ENCODE data around the gene KHK. TPM values are rescaled to one million over a fixed set of nuclear protein-coding genes. Genes with fewer than 3 reads are reported as not detected.

The KHK gene
- total and polyA plus RNA-seq, 9 of the 15 experiments (the other 6 are each of a cell fraction or from before 2014, with no cell fraction given), result 1.5 to 10.7 (median 5.2) TPM

DNA sequence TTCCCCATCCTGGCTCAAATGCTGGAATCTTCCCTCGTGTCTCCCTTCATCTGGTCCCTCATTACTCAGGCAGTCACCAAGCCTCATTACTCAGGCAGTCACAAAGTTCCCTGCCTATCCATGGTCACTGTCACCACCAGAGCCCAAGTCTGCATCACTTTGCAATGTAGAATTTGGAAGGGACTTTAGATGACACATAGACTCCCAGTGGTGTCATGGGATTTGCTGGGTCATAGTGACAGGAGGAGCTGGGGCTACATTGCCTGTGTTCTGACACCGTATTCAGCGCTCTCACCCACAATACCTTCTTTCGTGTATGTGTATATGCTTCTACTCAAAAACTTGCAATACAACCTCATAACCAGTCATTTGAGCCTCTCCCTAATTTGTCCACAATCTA, 10.2 kb upstream of the KHK start (continued):
- TF ChIP-seq, protein P1, sequence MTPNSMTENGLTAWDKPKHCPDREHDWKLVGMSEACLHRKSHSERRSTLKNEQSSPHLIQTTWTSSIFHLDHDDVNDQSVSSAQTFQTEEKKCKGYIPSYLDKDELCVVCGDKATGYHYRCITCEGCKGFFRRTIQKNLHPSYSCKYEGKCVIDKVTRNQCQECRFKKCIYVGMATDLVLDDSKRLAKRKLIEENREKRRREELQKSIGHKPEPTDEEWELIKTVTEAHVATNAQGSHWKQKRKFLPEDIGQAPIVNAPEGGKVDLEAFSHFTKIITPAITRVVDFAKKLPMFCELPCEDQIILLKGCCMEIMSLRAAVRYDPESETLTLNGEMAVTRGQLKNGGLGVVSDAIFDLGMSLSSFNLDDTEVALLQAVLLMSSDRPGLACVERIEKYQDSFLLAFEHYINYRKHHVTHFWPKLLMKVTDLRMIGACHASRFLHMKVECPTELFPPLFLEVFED (CRISPR knock-in tag; conservative IDR thresholded peaks at IDR 0.05), result no peak
- TF ChIP-seq PBX2 (CRISPR knock-in tag; IDR thresholded peaks at IDR 0.05; ENCODE audit: low read depth), result no peak
- 0 out of 2 replicates have a peak, but pooled peaks have one; percentile 41 for TF ChIP-seq PBX2 (tag; conservative IDR thresholded peaks at IDR 0.05; ENCODE audit: low read depth)
- no peak for TF ChIP-seq BMI1 (IDR thresholded peaks at IDR 0.05; ENCODE audit: low read length)
- peak; percentile 73 for TF ChIP-seq MAFK (IDR thresholded peaks at IDR 0.05; ENCODE audit: low read length)
- TF ChIP-seq C11orf30 (IDR thresholded peaks at IDR 0.05; ENCODE audit: low read depth), result peak; percentile 81
- TF ChIP-seq, protein P2, sequence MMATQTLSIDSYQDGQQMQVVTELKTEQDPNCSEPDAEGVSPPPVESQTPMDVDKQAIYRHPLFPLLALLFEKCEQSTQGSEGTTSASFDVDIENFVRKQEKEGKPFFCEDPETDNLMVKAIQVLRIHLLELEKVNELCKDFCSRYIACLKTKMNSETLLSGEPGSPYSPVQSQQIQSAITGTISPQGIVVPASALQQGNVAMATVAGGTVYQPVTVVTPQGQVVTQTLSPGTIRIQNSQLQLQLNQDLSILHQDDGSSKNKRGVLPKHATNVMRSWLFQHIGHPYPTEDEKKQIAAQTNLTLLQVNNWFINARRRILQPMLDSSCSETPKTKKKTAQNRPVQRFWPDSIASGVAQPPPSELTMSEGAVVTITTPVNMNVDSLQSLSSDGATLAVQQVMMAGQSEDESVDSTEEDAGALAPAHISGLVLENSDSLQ (IDR thresholded peaks at IDR 0.05), result peak; percentile 54
- peak; percentile 57; the same call in 1 of the 2 replicates for TF ChIP-seq MAFG (tag; conservative IDR thresholded peaks at IDR 0.05)
- TF ChIP-seq DPF2 (IDR thresholded peaks at IDR 0.05), result 0 out of 2 replicates have a peak, but pooled peaks have one; percentile 42
- TF ChIP-seq NFIC (IDR thresholded peaks at IDR 0.05), result no peak
